HEK293 (cell line): Measurements from ENCODE around the gene HHAT.

Experiments
- CTCF ChIA-PET: fragments of 350-600 bp; formaldehyde crosslinking; extraction: SDS; loops from one replicate; lab custom pipeline; 2021; ENCODE audit warnings: antibody characterized with exemption; lab: Yijun Ruan, JAX
- POLR2A ChIA-PET: fragments of 300-600 bp; formaldehyde crosslinking; extraction: SDS; loops from one replicate; lab custom pipeline; 2020; ENCODE audit warnings: antibody characterized with exemption, inconsistent platforms; lab: Yijun Ruan, JAX
- H3K27ac ChIP-seq: fragments of 200-500 bp; sonication (Bioruptor generic); 2 replicates; pipeline ENCODE4 v1.5.1; 2014; ENCODE audit warnings: low read depth, low read length, control low read depth, inconsistent platforms; ENCODE audit errors: extremely low read depth
- H3K36me3 ChIP-seq, 2 experiments: fragments of 200-500 bp in 1 of 2; sonication (Bioruptor generic) in 1 of 2; 1 replicate in 1 of 2; 2 replicates in 1 of 2; pipeline ENCODE4 v1.5.1; 2014 to 2017; ENCODE audit warnings: inconsistent platforms in 2 of 2, low read length in 2 of 2; ENCODE audit not compliant: control insufficient read depth in 2 of 2, insufficient read depth in 1 of 2
- H3K4me1 ChIP-seq: fragments of 200-500 bp; sonication (Bioruptor generic); 2 replicates; pipeline ENCODE4 v1.5.1; 2014; ENCODE audit warnings: mild to moderate bottlenecking, low read length, inconsistent platforms; ENCODE audit not compliant: control insufficient read depth, insufficient read depth
- H3K4me3 ChIP-seq: 2 replicates; pipeline ENCODE4 v1.5.1; 2011; ENCODE audit warnings: low read depth, mild to moderate bottlenecking, control low read depth, low read length, moderate library complexity
- H3K9me3 ChIP-seq: fragments of 200-500 bp; sonication (Bioruptor generic); 2 replicates; pipeline ENCODE4 v1.5.1; 2014; ENCODE audit warnings: low read depth, low read length, inconsistent platforms; ENCODE audit not compliant: control insufficient read depth, insufficient read depth
- SP3 ChIP-seq: fragments of 450-650 bp; formaldehyde crosslinking; IDR thresholded peaks from 2 replicates; pipeline ENCODE4 v1.5.1; 2016; ENCODE audit warnings: missing biosample characterization, missing genetic modification characterization
- SP7 ChIP-seq: fragments of 450-650 bp; formaldehyde crosslinking; IDR thresholded peaks from 2 replicates; pipeline ENCODE4 v1.5.1; 2016; ENCODE audit warnings: missing biosample characterization, missing genetic modification characterization
- ZNF157 ChIP-seq: fragments of 450-650 bp; formaldehyde crosslinking; IDR thresholded peaks from 2 replicates; pipeline ENCODE4 v1.5.1; 2016; ENCODE audit warnings: missing biosample characterization, missing genetic modification characterization
- ZNF335 ChIP-seq: fragments of 450-650 bp; formaldehyde crosslinking; conservative IDR thresholded peaks from 2 replicates; pipeline ENCODE4 v1.5.1; 2016; ENCODE audit warnings: missing biosample characterization, missing genetic modification characterization
- ZNF549 ChIP-seq: fragments of 450-650 bp; IDR thresholded peaks from 2 replicates; pipeline ENCODE4 v1.5.1; 2018; ENCODE audit warnings: missing biosample characterization, missing genetic modification characterization, mild to moderate bottlenecking, inconsistent platforms, moderate library complexity
- ZNF600 ChIP-seq: fragments of 450-650 bp; formaldehyde crosslinking; IDR thresholded peaks from 2 replicates; pipeline ENCODE4 v1.5.1; 2016; ENCODE audit warnings: missing biosample characterization, missing genetic modification characterization
- ZNF626 ChIP-seq: fragments of 450-650 bp; sonication (Bioruptor Pico); formaldehyde crosslinking; IDR thresholded peaks from 2 replicates; pipeline ENCODE4 v1.5.1; 2018; ENCODE audit warnings: missing biosample characterization, missing genetic modification characterization, inconsistent platforms
- ZNF777 ChIP-seq: fragments of 450-650 bp; formaldehyde crosslinking; IDR thresholded peaks from 2 replicates; pipeline ENCODE4 v1.5.1; 2017; ENCODE audit warnings: missing biosample characterization, missing genetic modification characterization, borderline replicate concordance
- ZNF785 ChIP-seq: fragments of 450-650 bp; formaldehyde crosslinking; IDR thresholded peaks from 2 replicates; pipeline ENCODE4 v1.5.1; 2016; ENCODE audit warnings: missing biosample characterization, missing genetic modification characterization
- ZNF830 ChIP-seq: fragments of 450-650 bp; IDR thresholded peaks from 2 replicates; pipeline ENCODE4 v1.5.0; 2018; ENCODE audit warnings: missing biosample characterization, missing genetic modification characterization, low read depth, mild to moderate bottlenecking, moderate library complexity
- TF ChIP-seq, protein P1 (sequence below): fragments of 450-650 bp; formaldehyde crosslinking; IDR thresholded peaks from 2 replicates; pipeline ENCODE4 v1.5.1; 2016; ENCODE audit warnings: missing biosample characterization, missing genetic modification characterization
- TF ChIP-seq, protein P2 (sequence below): fragments of 450-650 bp; formaldehyde crosslinking; IDR thresholded peaks from 2 replicates; pipeline ENCODE4 v1.5.1; 2016; ENCODE audit warnings: missing biosample characterization, missing genetic modification characterization
- TF ChIP-seq, protein P3 (sequence below): fragments of 450-650 bp; formaldehyde crosslinking; IDR thresholded peaks from 2 replicates; pipeline ENCODE4 v1.5.1; 2017; ENCODE audit warnings: missing biosample characterization, missing genetic modification characterization

The HHAT gene

DNA sequence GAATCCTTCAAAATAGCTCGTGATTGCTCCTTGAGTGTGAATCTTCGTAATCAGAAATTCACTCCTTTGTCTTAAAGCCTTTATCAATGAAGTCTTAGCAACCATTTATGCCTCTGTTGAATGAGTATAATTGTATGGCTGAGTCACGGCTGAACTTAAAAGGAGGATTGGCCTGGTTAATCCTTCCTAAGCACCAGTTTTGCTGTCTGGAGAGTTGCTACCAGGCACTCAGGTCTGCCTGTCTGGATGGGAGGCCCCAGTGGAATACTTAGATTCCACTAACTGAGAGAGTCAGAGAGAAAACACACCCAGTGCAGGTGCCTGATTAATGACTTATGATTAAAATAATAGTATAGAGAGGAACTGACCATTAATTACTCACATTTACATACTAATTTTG is 7.6 kb upstream of the HHAT start:
- Histone ChIP-seq H3K4me1 (peaks cover 5% of the 10 kb centered on the region), H3K36me3 (no peaks in the 10 kb centered on the region), H3K9me3 (no peaks in the 10 kb centered on the region), H3K4me3 (no peak overlapping the region), H3K27ac (peak overlapping the region; percentile 83)
- TF ChIP-seq ZNF335 (tag by site-specific recombination) (peak; percentile 32; the same call in 1 of the 2 replicates), SP7 (tag by site-specific recombination) (0 out of 2 replicates have a peak, but pooled peaks have one; percentile 29), ZNF600 (tag by site-specific recombination) (no peak)
- ChIA-PET POLR2A (no interaction called here), CTCF (interaction anchor here (1.1 to 1.2 kb wide), 2 partner anchors 39 to 178 kb away, joined by 4 read pairs; no protein-coding TSS in a partner anchor)

DNA sequence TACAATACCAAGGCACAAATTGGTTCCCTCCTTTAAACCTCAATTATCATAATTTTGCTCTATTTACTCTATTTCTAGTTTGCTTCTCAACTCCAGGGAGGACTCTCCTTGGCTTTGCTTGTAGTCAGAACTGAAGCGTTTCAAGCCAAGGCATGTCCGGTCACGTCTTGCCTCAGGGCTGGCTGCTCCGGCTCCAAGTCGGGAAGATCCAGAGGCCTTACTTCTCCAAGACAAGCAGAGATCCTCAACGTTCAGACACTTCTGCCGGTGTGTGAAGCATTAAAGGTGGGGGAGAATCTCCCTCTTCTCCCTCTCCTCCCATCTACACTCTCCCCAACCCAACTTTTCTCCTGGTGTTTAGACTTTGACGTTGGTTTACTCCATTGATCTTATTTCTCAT is 7.2 kb upstream of the HHAT start:
- CTCF ChIA-PET = interaction anchor here (1.2 kb wide), 1 partner anchor 11 kb away, joined by 3 read pairs; no protein-coding TSS in a partner anchor

DNA sequence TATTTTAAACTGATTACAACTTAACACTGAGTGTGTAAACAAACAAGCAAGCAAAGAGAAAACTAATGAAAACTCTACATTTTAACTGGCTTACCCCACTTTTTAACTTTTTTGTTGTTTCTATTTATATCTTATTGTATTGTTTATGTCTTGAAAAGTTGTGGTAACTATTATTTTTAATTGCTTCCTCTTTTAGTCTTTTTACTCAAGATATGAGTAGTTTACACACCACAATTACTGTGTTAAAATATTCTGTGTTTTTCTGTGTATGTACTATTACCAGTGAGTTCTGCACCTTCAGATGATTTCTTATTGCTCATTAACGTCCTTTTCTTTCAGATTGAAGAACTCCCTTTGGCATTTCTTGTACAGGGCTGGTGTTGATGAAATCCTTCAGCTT is 4.7 kb upstream of the HHAT start:
- Histone ChIP-seq H3K36me3 (no peaks in the 10 kb centered on the region), H3K4me1 (peaks cover 12% of the 10 kb centered on the region), H3K4me3 (no peak overlapping the region), H3K27ac (no peak overlapping the region), H3K9me3 (no peaks in the 10 kb centered on the region)
- TF ChIP-seq ZNF777 (tag by site-specific recombination) (no peak), ZNF157 (tag by site-specific recombination) (no peak), ZNF549 (tag by site-specific recombination) (no peak), ZNF830 (tag by site-specific recombination) (no peak), SP3 (tag by site-specific recombination) (no peak), ZNF785 (tag by site-specific recombination) (no peak)
- CTCF ChIA-PET = interaction anchor here (0.9 kb wide), 1 partner anchor 12 kb away, joined by 3 read pairs; no protein-coding TSS in a partner anchor
- POLR2A ChIA-PET = no interaction called here

More for the DNA sequence above, 7.2 kb upstream of the HHAT start:
- Histone ChIP-seq H3K9me3 (no peaks in the 10 kb centered on the region), H3K4me1 (peaks cover 5% of the 10 kb centered on the region), H3K36me3 (no peaks in the 10 kb centered on the region), H3K27ac (peak overlapping the region; percentile 83)
- POLR2A ChIA-PET = no interaction called here
- TF ChIP-seq ZNF335 (tag by site-specific recombination) (0 out of 2 replicates have a peak, but pooled peaks have one; percentile 12), ZNF626 (tag by site-specific recombination) (no peak)
- TF ChIP-seq, protein P1, sequence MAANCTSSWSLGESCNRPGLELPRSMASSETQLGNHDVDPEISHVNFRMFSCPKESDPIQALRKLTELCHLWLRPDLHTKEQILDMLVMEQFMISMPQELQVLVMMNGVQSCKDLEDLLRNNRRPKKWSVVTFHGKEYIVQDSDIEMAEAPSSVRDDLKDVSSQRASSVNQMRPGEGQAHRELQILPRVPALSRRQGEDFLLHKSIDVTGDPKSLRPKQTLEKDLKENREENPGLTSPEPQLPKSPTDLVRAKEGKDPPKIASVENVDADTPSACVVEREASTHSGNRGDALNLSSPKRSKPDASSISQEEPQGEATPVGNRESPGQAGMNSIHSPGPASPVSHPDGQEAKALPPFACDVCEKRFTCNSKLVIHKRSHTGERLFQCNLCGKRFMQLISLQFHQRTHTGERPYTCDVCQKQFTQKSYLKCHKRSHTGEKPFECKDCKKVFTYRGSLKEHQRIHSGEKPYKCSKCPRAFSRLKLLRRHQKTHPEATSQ (tag by site-specific recombination) = no peak
- TF ChIP-seq, protein P2, sequence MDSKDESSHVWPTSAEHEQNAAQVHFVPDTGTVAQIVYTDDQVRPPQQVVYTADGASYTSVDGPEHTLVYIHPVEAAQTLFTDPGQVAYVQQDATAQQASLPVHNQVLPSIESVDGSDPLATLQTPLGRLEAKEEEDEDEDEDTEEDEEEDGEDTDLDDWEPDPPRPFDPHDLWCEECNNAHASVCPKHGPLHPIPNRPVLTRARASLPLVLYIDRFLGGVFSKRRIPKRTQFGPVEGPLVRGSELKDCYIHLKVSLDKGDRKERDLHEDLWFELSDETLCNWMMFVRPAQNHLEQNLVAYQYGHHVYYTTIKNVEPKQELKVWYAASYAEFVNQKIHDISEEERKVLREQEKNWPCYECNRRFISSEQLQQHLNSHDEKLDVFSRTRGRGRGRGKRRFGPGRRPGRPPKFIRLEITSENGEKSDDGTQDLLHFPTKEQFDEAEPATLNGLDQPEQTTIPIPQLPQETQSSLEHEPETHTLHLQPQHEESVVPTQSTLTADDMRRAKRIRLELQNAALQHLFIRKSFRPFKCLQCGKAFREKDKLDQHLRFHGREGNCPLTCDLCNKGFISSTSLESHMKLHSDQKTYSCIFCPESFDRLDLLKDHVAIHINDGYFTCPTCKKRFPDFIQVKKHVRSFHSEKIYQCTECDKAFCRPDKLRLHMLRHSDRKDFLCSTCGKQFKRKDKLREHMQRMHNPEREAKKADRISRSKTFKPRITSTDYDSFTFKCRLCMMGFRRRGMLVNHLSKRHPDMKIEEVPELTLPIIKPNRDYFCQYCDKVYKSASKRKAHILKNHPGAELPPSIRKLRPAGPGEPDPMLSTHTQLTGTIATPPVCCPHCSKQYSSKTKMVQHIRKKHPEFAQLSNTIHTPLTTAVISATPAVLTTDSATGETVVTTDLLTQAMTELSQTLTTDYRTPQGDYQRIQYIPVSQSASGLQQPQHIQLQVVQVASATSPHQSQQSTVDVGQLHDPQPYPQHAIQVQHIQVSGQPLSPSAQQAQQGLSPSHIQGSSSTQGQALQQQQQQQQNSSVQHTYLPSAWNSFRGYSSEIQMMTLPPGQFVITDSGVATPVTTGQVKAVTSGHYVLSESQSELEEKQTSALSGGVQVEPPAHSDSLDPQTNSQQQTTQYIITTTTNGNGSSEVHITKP (tag by site-specific recombination) = peak; percentile 60
- TF ChIP-seq, protein P3, sequence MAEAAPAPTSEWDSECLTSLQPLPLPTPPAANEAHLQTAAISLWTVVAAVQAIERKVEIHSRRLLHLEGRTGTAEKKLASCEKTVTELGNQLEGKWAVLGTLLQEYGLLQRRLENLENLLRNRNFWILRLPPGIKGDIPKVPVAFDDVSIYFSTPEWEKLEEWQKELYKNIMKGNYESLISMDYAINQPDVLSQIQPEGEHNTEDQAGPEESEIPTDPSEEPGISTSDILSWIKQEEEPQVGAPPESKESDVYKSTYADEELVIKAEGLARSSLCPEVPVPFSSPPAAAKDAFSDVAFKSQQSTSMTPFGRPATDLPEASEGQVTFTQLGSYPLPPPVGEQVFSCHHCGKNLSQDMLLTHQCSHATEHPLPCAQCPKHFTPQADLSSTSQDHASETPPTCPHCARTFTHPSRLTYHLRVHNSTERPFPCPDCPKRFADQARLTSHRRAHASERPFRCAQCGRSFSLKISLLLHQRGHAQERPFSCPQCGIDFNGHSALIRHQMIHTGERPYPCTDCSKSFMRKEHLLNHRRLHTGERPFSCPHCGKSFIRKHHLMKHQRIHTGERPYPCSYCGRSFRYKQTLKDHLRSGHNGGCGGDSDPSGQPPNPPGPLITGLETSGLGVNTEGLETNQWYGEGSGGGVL = 0 out of 2 replicates have a peak, but pooled peaks have one; percentile 28
- TF ChIP-seq, all 188 proteins: peak for 3
- H3K4me3 ChIP-seq = no peak overlapping the region
